Activated naive CD8-positive, alpha-beta T cell treated with anti-CD3 and anti-CD28 coated beads, Interleukin-2, amount 50 U/mL, for 16 hours (primary cell): ENCODE measurements around the gene LRRC46.

Experiments
- DNase-seq: peaks from one replicate; pipeline ENCODE4 v3.0.0-alpha.2; 2020; ENCODE audit warnings: low read depth, low spot score

The LRRC46 gene

DNA sequence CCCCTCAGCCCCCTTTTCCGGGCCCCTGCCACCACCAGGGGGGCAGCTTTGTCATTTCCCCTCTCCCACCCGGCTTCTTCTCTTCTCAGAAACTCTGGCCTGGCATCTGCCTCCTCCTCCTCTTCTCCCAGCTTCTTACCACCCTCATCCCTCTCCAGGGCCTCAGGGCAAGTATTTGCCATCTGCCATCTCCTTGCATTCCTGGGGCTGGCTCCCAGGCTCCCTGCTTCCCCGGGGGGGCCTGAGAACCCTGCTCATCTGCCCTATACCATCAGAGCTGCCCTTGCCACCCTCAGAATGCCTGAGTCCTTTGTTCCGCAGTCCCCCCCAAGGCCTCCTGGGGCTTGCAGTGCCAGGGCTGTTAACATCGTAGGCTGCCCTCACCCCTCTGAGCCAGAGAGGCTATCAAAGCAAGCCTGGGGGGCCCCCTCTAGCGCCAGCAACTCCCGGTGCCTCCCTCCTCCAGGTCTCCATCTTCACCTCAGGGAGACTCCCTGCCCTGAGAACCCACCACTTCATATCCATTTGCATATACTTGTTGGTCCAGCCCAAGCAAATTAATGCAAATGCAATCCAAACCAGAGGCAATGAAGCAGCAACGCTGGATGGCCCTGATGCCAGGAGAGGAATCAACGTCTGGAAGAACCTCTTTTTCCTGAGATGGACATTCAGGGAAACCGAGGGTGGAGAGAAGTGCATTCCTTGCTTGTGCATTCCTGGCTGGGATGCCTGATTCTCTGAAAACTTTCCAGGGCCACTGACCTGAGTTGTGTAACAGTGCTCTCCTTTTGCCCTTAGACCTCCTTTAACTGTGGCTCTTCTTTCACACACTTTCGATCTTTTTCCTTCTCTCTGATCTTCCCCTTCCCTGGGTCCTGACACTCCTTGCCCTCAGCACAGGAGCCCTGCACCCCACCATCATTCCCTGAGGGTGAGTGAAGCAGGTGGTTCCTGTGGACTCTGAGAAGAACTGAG is 43.8 kb downstream of the LRRC46 start:
- DNase-seq = no peak

- no peak for DNase-seq
Measured at GRCh38 chr17:47877368-47878034, 46.0 kb downstream of the LRRC46 start.

GRCh38 chr17:47878203-47879027 is 46.9 kb downstream of the LRRC46 start:
- no peak for DNase-seq

- no peak for DNase-seq
Measured at GRCh38 chr17:47879028-47879585, 47.6 kb downstream of the LRRC46 start.

- no peak for DNase-seq
Measured at GRCh38 chr17:47879776-47880454, 48.4 kb downstream of the LRRC46 start.

DNA sequence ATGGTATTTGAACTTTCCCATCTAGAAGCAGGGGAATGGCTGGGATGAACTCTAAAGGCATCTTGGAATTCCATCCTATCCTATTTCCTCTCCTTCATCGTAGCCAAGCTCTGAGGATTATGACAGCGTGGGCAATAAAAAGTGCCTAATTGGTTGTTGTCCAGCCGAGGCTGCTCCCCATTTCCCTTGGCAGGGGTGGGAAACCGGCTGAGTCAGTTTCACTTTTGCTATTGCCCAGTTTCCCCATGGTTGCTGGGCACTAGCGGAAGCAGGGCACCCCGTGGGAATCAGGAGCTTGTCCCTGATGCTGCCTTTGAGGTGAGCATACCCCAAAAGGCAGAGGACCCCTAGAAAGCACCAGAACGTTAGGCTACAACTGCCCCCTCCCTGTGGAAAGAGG is 50.8 kb downstream of the LRRC46 start:
- DNase-seq = no peak

- DNase-seq = no peak
Measured at GRCh38 chr17:47882695-47883588, 51.5 kb downstream of the LRRC46 start.

DNA sequence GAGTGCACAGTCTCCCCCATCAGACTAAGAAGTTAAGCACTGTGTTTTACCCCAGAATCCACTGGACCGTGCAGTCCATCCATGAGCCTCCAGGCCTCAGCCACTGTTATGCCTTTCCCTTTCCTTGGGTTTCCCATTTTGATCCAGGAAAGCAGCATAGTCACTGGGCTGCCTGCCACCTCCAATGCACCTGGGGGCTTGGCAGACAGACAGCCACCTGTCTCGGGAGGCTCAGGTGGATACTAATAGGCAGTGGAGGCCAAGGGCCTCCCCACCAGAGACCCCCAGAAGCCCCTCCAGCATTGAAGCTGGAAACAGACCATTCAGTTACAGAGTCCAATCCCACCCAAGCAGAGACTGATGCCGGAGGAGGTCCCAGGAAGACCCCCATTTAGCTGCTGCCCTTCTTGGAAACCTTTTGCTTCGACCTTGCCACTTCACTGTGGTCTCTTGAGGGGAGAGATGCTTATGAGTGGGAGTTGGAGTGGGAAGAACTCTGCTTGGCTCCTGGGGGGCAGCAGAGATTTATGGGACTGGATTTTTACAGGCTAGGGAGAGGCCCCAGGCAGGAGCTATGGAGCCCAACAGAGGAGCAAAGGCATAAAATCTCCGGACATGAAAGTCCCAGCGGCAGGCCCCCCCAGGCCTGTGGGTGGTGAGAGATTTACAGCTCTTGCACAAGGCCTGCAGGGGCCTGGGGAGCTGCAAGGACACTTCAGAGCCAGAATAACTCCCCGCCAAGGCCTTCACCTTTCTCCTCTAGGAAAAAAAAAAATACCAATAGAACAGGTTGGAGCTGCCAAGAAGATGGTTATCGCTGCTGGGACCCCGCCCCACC is 52.3 kb downstream of the LRRC46 start:
- DNase-seq = no peak

DNA sequence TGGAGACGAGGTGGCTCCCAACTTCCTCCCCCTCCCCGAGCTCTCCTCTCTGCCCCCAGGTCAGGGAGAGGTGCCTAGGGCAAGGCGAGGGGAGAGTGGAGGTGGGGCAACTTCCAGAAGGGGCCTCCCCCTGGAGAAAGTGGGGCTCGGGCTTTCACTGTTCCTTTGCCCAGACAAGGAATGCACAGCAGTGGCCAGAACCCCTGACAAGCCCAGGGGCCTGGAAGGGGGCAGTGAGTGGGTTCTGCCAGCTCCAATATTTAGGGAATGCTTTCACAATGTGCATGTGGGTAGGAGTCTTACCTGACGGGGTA is 52.9 kb downstream of the LRRC46 start:
- no peak for DNase-seq

GRCh38 chr17:47884905-47885730 is 53.6 kb downstream of the LRRC46 start:
- no peak for DNase-seq
